HUDEP-2 (cell line): ENCODE measurements around the gene PLEKHM3.
"Not testable (repeated sequence)": the region's sequence is repeated elsewhere in the genome, so short reads cannot be mapped to it uniquely, and the experiment has no call there.

ENCODE experiments used
- DNase-seq, 76 experiments: peaks; one replicate each; lab custom pipeline; 2025; ENCODE audit not compliant: unreplicated experiment in 76 of 76; lab: John Stamatoyannopoulos, UW

The PLEKHM3 gene

DNA sequence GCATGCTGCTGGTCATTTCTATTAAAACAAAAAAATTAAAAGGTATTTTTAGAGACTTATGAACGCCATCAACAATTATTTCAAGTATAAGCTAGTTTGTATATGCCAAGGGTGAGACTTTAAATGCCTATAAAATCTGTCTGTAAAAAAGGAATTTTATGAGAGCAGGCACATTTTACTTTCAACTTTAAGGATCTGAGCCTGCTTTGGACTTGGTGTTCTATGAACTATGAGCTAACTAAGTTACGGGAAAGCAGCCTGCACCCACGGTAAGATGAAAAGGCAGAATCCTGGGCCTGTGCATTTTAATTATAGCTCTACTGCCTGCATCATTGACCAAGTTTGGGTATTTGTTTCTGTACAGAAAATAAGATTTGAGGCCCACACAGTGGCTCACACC is 95.4 kb downstream of the PLEKHM3 start:
- DNase-seq: no peak

- DNase-seq: no peak
These were observed 97.2 kb downstream of the PLEKHM3 start for GRCh38 chr2:207928079-207928478.

- no peak for DNase-seq
These were observed 98.4 kb downstream of the PLEKHM3 start for GRCh38 chr2:207926989-207927300.

- no peak for DNase-seq
These were observed 99.0 kb downstream of the PLEKHM3 start for GRCh38 chr2:207926133-207926988.

GRCh38 chr2:207925601-207926000 is 99.7 kb downstream of the PLEKHM3 start:
- no peak for DNase-seq

DNA sequence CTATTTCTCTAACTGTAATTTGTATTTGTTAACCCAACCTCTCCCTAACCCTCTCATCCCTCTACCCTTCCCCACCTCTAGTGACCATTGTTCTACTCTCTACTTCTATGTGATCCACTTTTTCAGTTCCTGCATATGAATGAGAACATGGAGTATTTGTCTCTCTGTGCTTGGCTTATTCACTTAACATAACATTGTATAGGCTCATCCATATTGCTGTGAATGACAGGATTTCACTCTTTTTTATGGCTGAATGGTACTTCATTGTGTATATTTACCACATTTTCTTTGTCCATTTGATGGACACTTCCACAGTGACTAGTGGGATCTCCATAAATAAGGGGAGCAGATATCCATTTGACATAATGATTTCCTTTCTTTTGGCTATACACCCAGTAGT is 103.7 kb downstream of the PLEKHM3 start:
- DNase-seq: no peak

GRCh38 chr2:207920721-207921120 is 104.6 kb downstream of the PLEKHM3 start:
- DNase-seq: no peak

- DNase-seq: no peak
These were observed 105.0 kb downstream of the PLEKHM3 start for GRCh38 chr2:207920321-207920720.

DNA sequence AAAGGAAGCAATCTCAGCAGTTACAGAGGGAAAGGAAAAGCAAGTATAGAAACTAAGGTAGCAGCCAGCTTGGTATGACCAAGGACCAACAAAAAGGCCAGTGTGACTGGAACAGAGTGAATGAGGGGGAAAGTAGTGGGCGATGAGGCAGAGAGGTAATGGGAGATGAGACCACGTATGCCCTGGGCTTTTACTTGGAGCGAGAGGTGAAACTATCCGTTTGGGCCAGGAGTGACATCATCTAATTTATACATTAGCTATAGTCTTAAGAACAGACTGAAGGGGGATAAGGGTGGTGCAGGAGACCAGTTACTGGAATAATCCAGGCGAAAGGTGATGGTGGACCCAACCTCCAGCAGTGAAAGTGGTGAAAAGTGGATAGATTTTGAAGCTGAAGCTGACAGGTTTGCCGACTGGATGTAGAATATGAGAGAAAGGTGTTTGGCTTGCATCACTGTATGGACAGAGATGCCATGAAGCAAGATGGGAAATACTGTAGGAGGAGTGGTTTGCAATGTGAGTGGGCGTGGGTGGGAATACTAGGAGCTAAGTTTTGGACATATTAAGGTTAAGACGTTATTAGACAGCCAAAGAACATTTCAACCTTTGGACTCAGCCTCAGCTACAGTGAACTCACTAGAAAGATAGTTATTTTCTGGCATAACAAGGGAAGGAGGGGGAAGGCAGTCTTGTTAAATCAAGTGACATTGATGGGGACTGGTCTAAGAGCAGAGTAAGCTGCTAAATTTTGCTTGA is 106.0 kb downstream of the PLEKHM3 start:
- DNase-seq: no peak

DNA sequence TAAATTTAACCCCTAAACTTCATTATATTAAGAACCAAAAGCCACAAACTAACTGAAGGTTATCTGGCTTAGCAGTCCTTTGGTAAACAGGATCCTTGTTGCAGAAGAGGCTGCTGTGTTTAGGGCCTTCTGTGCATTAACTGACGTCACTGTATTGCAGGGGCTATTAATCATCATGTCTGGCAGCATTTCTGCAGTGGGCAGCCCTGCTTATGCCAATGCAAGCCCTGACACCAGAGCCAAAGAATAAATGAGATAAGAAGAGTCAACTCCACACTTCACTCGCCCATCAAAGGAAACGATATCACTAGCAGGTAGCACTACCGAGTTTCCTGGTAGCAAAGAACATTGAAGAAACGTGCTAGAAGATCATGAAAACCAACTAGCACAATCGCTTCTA is 110.6 kb downstream of the PLEKHM3 start:
- DNase-seq: no peak

GRCh38 chr2:207913772-207914358 is 111.5 kb downstream of the PLEKHM3 start:
- DNase-seq: no peak

DNA sequence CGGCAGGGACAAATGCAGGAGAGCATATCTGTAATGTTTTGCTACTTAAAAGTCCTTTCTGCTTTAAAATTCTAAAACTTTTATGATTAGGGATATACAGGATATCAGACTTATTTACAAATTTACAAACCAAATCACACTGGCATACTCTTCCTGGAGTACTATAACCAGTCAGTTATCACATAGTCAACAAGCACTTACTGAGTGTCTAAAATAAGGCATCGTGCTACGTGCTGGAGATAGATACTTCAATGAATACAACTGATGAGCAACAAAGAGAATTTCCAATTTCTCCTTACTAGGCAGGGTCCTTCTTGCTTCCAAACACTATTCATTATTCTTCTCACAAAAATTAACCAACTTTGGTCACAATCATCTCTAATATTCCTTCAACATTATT is 113.5 kb downstream of the PLEKHM3 start:
- DNase-seq: no peak

GRCh38 chr2:207911215-207911614 is 114.1 kb downstream of the PLEKHM3 start:
- DNase-seq: no peak

DNA sequence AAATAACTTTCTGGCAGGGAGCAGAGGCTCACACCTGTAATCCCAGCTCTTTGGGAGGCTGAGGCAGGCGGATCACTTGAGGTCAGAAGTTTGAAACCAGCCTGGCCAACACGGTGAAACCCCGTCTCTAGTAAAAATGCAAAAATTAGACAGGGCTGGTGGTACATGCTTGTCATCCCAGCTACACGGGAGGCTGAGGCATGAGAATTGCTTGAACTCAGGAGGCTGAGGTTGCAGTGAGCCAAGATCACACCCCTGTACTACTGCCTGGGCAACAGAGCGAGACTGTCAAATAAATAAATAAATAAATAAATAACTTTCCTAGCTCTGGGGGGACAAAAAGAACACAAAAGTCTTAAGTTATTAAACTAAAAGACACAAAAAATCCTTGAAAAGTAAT is 118.8 kb downstream of the PLEKHM3 start:
- not testable (repeated sequence) for DNase-seq

DNA sequence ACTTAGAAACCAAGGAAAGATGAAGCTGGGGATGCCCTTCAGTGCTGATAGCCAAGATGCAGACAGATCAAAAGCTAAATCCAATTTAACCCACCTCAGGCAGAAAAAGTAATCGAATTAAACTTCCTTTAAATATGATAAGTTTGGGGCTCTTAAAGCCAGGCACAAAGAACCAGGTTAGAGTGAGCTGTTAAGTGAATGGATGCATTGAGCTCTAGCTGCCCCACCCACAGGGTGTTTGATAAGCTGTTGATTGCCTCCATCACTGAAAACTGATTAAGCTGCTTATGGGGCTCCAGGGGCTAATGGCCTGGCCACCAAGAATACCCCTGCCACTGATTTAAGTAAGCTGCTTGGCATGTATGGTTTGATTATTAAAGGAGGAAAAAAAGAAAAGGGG is 119.8 kb downstream of the PLEKHM3 start:
- DNase-seq: no peak

DNA sequence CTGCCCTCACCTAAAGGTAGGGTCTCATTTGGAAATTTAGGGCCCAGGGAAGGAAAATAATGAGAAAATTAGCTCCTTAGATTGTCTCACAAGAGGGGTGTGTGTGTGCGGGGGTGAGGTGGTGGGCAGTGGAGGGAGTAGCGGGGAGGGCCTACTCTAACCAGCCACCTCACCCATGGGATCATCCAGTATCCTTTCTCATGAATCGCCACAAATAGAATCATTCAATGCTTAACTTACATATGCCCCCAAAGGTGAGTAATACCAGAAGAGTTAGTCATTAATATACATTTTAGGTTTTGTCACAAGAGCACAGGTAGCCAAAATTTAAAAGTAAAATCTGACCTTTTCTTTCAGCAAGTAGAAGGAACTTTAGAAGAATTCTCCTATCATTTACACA is 122.1 kb downstream of the PLEKHM3 start:
- no peak for DNase-seq

DNA sequence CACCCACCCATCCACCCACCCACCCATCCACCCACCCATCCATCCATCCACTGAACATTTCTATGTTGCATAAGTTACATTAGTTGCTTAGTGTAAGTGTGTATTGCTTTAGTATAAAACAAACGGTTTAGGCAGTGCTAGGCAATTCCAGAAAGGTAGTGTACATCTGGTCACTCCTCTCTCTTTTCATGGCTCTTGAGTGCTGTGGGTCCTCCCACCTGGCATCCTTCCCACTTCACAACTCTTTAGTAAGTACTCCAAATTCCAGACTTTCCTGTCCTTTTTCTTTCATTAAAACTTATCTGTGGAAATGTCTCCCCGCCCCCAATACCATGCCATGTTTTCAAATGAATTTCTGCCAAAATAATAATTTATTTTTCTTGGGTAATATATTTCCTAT is 122.5 kb downstream of the PLEKHM3 start:
- DNase-seq: no peak

DNA sequence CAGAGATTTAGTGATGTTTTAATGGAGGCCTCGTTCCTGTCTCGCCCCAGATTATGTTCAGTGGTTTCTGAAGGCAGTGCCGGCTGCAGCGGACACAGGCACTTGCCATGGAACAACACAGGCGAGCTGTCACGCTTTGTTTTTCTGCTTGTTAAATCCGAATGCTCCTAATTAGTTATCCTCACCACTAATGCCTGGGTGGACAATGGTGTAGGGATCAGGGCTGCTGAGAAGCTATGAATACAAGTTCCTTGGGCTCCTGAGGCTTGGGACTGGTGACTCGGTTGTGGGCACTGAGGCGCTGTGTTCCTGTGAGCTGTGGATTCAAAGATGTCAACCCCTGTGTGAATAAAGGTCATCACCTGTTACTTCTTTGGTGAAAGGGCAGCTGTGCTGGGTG is 123.5 kb downstream of the PLEKHM3 start:
- no peak for DNase-seq

DNA sequence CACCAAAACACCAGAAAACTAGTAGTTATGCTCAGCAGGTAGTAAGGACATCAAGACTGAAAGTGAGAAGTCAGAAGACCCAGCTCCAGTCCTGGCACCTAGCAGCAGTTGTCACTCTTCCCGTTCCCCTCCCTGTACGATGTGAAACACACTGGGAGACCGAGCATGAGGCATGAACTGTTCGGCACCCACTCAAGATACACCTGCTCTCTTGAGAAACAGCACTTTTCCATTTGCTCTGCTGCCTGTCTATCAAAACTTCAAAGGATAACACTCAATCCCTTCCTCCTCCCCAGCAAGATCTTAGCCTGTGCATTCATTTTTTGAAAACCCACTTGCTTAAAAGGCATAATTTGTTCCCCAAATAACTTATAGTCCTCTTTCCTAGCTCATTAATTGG is 123.9 kb downstream of the PLEKHM3 start:
- DNase-seq: no peak

DNA sequence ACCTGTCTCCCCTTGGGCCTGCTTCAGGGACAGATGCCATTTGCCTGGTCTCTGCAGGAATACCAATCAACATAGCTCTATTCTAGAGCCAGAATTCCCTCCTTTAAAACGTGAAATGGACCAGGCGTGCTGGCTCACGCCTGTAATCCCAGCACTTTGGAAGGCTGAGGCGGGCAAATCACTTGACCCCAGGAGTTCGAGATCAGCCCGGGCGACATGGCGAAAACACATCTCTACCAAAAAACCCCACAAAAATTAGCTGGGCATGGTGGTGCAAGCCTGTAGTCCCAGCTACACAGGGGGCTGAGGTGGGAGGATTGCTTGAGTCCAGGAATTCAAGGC is 127.0 kb downstream of the PLEKHM3 start:
- no peak for DNase-seq

- no peak for DNase-seq
These were observed 127.6 kb downstream of the PLEKHM3 start for GRCh38 chr2:207897541-207898353.
